ENCODE results near the gene CYP3A5.
A peak's percentile ranks its signal among the peaks of the same experiment; 100 is the strongest.

Gene CYP3A5

DNA sequence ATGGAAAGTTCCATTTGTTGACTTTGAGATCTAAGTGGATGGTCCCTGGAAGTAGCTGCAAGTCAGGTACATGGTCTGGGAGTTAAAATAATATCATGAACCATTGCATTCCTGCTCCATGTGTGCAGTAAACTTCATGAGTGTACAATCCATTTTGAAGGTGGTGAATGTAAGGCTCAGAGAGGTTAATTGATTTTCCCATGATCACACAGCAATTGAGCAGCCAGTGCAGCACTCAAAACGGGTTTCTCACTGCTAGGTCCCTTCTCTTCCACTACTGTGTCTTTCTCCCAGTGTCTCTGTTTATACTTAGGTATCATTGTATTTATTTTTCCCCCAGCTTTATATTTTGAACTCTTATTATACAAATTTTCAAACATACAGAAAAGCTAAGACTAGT lies 53.1 kb downstream of the CYP3A5 start:
- H3K4me1 Mint-ChIP-seq, result no peaks in the 10 kb centered on the region
- H3K36me3 Mint-ChIP-seq (ENCODE audit: low read depth), result peaks cover 73% of the 10 kb centered on the region
- H3K4me3 Mint-ChIP-seq, result no peak overlapping the region

DNA sequence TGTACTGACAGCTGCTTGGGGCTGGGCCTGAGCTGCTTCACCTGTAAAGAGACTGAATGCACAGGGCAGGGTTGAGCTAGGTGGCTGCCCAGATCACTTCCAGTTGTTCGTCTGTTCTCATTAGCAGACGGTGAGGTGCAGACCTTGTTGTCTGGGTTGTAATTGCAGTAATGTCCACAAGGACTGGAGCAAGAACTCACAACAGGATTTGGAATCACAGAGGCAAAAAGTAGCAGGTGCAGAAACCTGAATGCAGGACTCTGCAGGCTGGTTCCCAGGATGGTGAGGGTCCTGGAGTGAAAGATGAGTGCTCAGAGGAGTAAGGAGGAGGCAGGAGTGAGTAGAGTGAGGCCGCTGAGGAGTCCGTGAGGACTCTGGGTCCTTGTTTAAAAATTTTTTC lies 53.8 kb downstream of the CYP3A5 start:
- TF ChIP-seq CTCF (IDR thresholded peaks at IDR 0.05), result no peak
- no peak overlapping the region for H3K4me3 Mint-ChIP-seq
- H3K27me3 Mint-ChIP-seq (ENCODE audit: low read depth, poor library complexity), result no peaks in the 10 kb centered on the region
- peaks cover 75% of the 10 kb centered on the region for H3K36me3 Mint-ChIP-seq (ENCODE audit: low read depth)
- DNase-seq, result no peak
- no peaks in the 10 kb centered on the region for H3K9me3 Mint-ChIP-seq
- no peaks in the 10 kb centered on the region for H3K4me1 Mint-ChIP-seq
- H3K27ac Mint-ChIP-seq, result no peak overlapping the region

More for the DNA sequence above, 53.1 kb downstream of the CYP3A5 start:
- no peak for TF ChIP-seq CTCF (IDR thresholded peaks at IDR 0.05)
- H3K9me3 Mint-ChIP-seq, result no peaks in the 10 kb centered on the region
- H3K27ac Mint-ChIP-seq, result no peak overlapping the region
- no peak for DNase-seq
- no peaks in the 10 kb centered on the region for H3K27me3 Mint-ChIP-seq (ENCODE audit: low read depth, poor library complexity)

GRCh38 chr7:99625321-99625720 lies 54.5 kb downstream of the CYP3A5 start:
- Mint-ChIP-seq H3K4me3 (no peak overlapping the region), H3K27ac (peak overlapping the region; percentile 63), H3K9me3 (no peaks in the 10 kb centered on the region), H3K4me1 (no peaks in the 10 kb centered on the region), H3K36me3 (ENCODE audit: low read depth) (peaks cover 75% of the 10 kb centered on the region), H3K27me3 (ENCODE audit: low read depth, poor library complexity) (no peaks in the 10 kb centered on the region)
- TF ChIP-seq CTCF (IDR thresholded peaks at IDR 0.05), result no peak
- no peak for DNase-seq

GRCh38 chr7:99624484-99624883 lies 55.3 kb downstream of the CYP3A5 start:
- Mint-ChIP-seq H3K27me3 (ENCODE audit: low read depth, poor library complexity) (no peaks in the 10 kb centered on the region), H3K4me3 (no peak overlapping the region), H3K36me3 (ENCODE audit: low read depth) (peaks cover 78% of the 10 kb centered on the region), H3K9me3 (no peaks in the 10 kb centered on the region), H3K27ac (no peak overlapping the region), H3K4me1 (no peaks in the 10 kb centered on the region)
- TF ChIP-seq CTCF (IDR thresholded peaks at IDR 0.05), result no peak
- no peak for DNase-seq

DNA sequence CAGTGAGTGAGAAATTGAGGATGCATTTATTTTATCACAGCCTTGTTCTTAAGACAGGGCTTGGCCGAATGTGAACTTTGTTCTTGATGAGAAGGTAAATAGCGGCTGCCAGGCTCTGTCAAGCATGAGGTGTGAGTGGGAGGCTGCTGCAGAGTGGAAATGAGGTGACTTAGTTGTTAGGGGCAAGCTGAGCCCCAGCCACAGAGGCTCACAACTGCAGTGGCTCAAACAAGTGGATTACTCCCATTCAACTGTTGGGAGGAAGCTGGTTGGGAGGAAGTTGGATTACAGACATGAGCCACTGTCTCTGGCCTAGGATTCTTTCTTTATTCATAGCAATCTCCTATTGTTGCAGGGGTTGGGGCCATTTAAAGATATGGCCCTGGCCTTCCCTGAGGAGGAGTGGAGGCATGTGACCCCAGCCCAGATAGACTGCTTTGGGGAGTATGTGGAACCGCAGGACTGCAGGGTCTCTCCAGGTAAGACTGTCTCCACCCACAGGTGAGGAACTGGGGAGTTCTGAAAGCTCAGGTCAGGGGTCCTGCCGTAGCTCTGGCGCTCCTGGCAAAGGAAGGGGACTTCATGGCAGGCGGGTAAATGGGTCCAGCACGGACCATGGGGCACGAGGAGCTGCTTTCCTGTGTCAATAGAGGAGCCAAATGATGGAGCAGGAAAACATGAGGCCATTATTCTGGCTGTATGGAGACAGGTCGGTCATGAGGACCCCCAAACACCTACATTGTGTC lies 55.9 kb downstream of the CYP3A5 start:
- H3K9me3 Mint-ChIP-seq, result no peaks in the 10 kb centered on the region
- H3K4me1 Mint-ChIP-seq, result peaks cover 4% of the 10 kb centered on the region
- no peak overlapping the region for H3K27ac Mint-ChIP-seq
- no peak overlapping the region for H3K4me3 Mint-ChIP-seq
- H3K27me3 Mint-ChIP-seq (ENCODE audit: low read depth, poor library complexity), result no peaks in the 10 kb centered on the region
- TF ChIP-seq CTCF (IDR thresholded peaks at IDR 0.05), result no peak
- peaks cover 83% of the 10 kb centered on the region for H3K36me3 Mint-ChIP-seq (ENCODE audit: low read depth)
- DNase-seq, result no peak

DNA sequence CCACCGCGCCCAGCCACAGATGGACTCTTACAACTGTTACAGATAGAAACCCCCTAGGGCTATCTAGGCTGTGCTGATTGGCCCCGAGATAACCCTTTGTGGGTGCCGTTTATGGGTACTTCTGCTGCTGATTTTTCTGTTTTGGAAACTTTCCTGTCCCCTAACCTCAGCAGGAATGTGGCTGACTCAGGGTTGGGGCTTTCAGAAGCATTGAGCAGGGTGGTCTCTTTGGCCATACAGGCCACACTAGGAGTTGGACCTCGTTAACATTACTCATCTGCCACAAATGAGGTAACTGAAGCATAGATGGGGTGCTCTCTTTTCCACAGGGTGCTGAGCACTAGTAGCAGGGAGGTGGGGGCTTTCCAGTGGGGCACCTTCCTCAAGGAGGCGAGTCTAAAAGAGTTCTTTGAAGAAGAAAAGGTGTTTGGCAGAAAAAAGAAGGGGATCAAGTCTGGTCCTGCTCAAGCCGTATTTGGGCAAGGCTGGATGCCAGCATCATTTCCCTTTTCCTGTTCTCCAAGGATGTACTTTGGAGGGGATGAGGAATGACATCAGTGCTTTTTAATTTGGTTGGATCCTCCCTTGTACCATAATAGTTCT lies 56.6 kb downstream of the CYP3A5 start:
- no peaks in the 10 kb centered on the region for H3K27me3 Mint-ChIP-seq (ENCODE audit: low read depth, poor library complexity)
- no peak overlapping the region for H3K27ac Mint-ChIP-seq
- H3K9me3 Mint-ChIP-seq, result no peaks in the 10 kb centered on the region
- H3K4me3 Mint-ChIP-seq, result no peak overlapping the region
- H3K36me3 Mint-ChIP-seq (ENCODE audit: low read depth), result peaks cover 77% of the 10 kb centered on the region
- TF ChIP-seq CTCF (IDR thresholded peaks at IDR 0.05), result no peak
- H3K4me1 Mint-ChIP-seq, result peaks cover 11% of the 10 kb centered on the region
- DNase-seq, result no peak
